Activated naive CD4-positive, alpha-beta T cell treated with anti-CD3 and anti-CD28 coated beads, Interleukin-2, amount 50 U/mL, for 72 hours (primary cell): ENCODE results near the gene ACTR1B. TPM values are rescaled to one million over a fixed set of nuclear protein-coding genes. Genes with fewer than 3 reads are reported as not detected.
A peak's percentile ranks its signal among the peaks of the same experiment; 100 is the strongest.
"Not testable (repeated sequence)": the region's sequence is repeated elsewhere in the genome, so short reads cannot be mapped to it uniquely, and the experiment has no call there.

Experiments used
- ATAC-seq, 2 donors: fragments of 150-1000 bp; cut with Tn5 transposase; 2 replicates each; pipeline ENCODE4 v1.10.0; 2021; ENCODE audit warnings: mild to moderate bottlenecking in 2 of 2, moderate library complexity in 2 of 2
- DNase-seq, 2 donors: peaks; one replicate each; pipeline ENCODE4 v3.0.0; 2021 to 2022; ENCODE audit warnings: low spot score in 2 of 2
- H3K27ac Mint-ChIP-seq, 2 donors: one replicate each; pipeline ENCODE4 v1.8.0; 2022; ENCODE audit warnings: mild to moderate bottlenecking in 2 of 2, mixed read lengths in 2 of 2
- H3K36me3 Mint-ChIP-seq, 2 donors: one replicate each; pipeline ENCODE4 v1.8.0; 2022; ENCODE audit warnings: mixed read lengths in 2 of 2
- H3K9me3 Mint-ChIP-seq, 2 donors: one replicate each; pipeline ENCODE4 v1.8.0; 2022; ENCODE audit warnings: mixed read lengths in 2 of 2
- total RNA-seq, 2 donors: library from RNA; stranded (reverse); gene quantifications; one replicate each; pipeline ENCODE4 v1.2.3, GENCODE V29; 2022

The ACTR1B gene
- total RNA-seq, 2 donors from 2014 or later, result 77.0 to 124 TPM

DNA sequence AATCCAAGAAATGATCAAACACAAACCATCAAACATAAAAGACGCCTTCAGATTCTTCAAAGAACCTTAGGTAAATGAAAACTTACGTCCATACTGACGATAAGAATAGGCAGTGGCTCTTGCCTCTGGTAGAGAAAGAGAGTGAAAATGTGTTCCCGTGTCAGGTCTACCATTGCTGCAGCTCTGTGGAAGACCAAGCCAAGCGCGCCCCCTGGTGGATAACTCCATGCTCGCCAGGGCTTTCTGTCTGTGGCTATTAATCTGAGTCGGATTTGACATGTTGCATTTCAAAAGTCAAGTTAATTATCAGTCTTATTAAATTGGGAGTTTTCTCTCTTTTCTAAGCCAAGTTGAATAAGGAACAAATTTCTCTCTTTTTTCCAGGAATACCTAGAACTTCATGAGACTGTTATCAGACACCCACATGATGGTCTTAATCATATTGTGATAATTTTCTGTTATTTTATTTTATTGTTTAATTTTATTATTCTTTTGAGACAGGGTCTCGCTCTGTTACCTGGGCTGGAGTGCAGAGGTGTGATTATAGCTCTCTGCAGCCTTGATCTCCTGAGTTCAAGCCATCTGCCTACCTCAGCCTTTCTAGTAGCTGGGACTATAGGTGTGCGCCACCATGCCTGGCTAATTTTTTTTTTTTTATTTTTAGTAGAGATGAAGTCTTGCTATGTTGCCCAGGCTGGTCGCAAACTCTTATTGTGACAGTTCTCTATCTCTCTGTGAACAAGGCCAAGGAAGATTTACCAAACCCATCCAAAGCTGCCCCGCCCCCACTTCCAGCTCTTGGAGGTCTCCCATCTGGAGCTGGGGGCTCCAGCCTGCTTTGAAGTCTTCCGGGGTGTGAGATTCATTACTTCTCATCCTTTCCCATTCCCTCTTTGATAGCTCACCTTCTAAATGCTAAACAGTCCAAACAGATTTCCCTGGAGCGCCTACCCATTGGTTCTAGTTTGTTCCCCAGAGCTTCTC is 33.7 kb upstream of the ACTR1B start:
- ATAC-seq, result peak; percentile 94 to 99
- Mint-ChIP-seq H3K36me3 (no peaks in the 10 kb centered on the region), H3K9me3 (no peaks in the 10 kb centered on the region), H3K27ac (peak overlapping the region in 1 of 2 donors; percentile 63)
- peak; percentile 85 to 95 for DNase-seq

DNA sequence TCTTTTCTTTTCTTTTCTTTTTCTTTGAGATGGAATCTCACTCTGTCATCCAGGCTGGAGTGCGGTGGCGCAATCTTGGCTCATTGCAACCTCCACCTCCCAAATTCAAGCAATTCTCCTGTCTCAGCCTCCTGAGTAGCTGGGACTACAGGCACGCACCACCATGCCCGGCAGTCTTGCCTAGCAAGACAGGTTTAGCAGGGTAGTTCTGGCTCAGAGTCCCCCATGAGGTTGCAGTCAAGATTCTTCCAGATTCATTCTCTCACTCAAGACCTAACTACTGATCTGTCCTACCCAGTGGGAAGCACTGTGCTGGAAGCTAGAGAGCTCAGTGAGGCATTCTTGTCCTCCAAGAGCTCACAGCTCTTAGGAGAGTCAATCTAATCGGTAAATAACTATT is 31.9 kb upstream of the ACTR1B start:
- no peak for DNase-seq
- no peaks in the 10 kb centered on the region for H3K9me3 Mint-ChIP-seq
- H3K27ac Mint-ChIP-seq, result peak overlapping the region in 1 of 2 donors; percentile 5
- ATAC-seq, result no peak
- no peaks in the 10 kb centered on the region for H3K36me3 Mint-ChIP-seq

DNA sequence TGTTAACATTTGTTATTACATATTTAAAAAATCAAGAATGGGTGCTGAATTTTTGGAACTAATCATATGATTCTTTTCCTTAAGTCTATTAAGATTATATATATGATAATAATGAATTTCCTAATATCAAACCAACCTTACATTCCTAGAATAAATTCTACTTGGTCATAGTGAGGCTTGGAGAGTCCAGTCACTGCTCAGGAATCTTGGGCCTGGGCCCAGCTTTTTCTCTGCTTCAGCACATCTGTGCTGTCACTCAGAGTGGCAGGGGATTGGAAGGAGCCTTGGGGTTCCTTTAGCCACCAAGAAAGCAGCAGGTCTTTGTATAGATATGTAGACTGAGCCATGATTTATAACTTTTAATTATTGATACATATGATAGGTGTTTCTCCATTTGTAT is 29.6 kb upstream of the ACTR1B start:
- no peak for DNase-seq
- Mint-ChIP-seq H3K27ac (no peak overlapping the region), H3K36me3 (no peaks in the 10 kb centered on the region), H3K9me3 (no peaks in the 10 kb centered on the region)
- ATAC-seq, result no peak

DNA sequence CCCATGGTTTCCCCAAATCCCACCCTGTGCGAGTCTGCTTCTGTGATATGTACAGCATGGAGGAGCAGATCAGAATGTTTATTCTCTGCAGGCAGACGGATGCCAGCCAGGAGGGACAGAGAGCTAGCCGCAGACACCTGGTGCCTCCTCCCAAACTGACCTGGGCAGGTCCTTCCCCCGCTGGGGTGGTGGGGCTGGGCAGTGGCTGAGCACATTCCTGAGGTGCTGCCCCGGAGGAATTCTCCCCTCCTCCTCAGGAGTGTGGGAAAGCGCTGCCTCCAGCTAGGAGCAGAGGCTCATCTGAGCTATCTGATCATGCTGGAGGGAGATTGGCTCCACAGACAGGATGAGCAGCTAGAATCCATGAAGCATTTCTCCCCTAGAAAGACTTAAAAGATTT is 27.3 kb upstream of the ACTR1B start:
- no peak overlapping the region for H3K27ac Mint-ChIP-seq
- ATAC-seq, result no peak
- no peak for DNase-seq
- no peaks in the 10 kb centered on the region for H3K9me3 Mint-ChIP-seq
- no peaks in the 10 kb centered on the region for H3K36me3 Mint-ChIP-seq

DNA sequence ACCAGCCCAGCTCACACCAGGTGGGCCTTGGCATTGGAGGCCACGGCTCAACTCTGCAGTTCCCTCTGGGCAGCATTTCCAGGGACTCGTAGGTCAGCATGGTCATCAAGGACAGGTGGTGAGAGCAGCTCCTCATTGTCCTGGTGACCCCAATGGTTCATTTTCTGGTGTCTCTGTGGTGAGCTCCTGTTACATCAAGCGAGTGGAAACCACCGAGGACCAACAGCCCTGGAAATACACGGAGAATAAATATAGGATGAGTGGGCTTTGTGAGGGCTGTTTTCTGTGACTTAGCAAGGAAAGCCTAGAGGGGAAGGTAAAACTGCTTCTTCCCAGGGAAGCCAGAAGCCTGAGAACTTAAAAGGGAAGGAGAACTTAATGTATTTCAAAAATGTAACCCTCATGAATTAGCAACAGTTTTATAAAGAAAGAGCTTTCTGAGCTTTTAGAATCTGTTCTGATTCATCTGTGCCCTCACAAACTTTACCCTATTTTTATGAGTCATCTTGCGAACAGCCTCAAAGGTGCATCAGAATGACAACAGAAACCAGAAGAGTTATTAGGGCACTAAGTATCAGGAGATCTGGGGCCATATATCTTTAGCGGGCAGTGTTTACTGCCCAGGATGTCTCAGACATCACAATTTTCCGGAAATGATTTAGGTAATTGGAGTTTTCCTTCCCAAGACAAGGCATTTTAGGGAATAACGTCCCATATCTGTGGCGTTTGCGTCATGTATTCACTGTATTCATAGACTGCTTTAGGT is 24.4 kb upstream of the ACTR1B start:
- H3K27ac Mint-ChIP-seq, result peak overlapping the region; percentile 40 to 79
- H3K36me3 Mint-ChIP-seq, result no peaks in the 10 kb centered on the region
- ATAC-seq, result peak; percentile 86 to 93
- peak in 1 of 2 donors; percentile 42 for DNase-seq
- H3K9me3 Mint-ChIP-seq, result no peaks in the 10 kb centered on the region

DNA sequence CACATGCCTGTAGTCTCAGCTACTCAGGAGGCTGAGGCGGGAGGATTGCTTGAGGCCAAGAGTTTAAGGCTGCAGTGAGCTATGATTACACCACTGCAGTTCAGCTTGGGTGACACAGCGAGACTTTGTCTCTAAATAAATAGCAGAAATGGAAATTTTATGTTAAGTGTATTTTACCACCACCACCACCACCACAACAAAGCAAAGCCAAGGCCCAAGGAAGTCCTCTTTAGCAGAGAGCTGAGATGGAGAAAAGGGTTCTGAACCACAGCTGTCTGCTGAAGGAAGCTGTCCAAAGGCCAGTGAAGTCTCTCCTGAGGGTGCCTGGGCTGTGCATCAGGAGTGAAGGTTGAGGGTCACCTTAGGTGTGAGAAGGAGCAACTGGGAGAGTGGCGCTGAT is 23.4 kb upstream of the ACTR1B start:
- peak overlapping the region in 1 of 2 donors; percentile 36 for H3K27ac Mint-ChIP-seq
- H3K36me3 Mint-ChIP-seq, H3K9me3 Mint-ChIP-seq, DNase-seq: not testable (repeated sequence)
- ATAC-seq, result peak; percentile 36 to 50

DNA sequence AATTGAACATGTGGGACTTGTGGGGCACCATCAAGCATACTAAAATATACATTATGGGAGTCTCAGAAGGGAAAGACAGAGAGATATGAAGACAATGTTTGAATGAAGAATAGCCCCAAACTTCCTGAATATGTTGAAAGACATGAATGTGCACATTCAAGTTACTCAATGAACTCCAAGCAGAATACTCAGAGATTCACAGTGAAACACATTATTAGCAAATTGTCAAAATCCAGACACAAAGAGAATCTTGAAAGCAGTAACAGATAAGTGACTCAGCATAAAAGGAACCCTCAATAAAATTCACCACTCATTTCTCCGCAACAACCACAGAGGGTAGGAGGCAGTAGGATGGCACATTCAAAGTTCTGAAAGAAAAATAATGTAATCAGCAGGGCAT is 14.5 kb upstream of the ACTR1B start:
- Mint-ChIP-seq H3K9me3 (no peaks in the 10 kb centered on the region), H3K27ac (no peak overlapping the region), H3K36me3 (peaks cover 0 to 4% of the 10 kb centered on the region in 2 donors)
- DNase-seq, result no peak
- no peak for ATAC-seq

DNA sequence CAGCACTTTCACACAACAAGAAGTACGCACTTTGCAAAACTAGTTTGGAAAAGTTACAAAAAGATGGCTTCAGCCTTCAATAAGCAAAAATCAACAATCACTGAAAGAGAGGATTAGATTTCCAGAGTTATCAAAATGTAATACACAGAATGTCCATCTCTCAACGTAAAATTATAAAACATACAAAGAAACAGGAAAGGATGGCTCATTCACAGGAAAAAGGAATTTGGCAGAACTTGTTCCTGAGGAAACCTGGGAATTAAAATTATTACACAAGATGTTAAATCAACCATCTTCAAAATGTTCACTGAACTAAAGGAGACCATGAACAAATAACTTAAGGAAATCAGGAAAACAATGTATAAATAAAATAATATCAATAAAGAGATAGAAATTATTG is 13.6 kb upstream of the ACTR1B start:
- ATAC-seq (no peak), DNase-seq (no peak)
- H3K9me3 Mint-ChIP-seq, result no peaks in the 10 kb centered on the region
- H3K36me3 Mint-ChIP-seq, result peaks cover 0 to 4% of the 10 kb centered on the region in 2 donors
- H3K27ac Mint-ChIP-seq, result no peak overlapping the region

DNA sequence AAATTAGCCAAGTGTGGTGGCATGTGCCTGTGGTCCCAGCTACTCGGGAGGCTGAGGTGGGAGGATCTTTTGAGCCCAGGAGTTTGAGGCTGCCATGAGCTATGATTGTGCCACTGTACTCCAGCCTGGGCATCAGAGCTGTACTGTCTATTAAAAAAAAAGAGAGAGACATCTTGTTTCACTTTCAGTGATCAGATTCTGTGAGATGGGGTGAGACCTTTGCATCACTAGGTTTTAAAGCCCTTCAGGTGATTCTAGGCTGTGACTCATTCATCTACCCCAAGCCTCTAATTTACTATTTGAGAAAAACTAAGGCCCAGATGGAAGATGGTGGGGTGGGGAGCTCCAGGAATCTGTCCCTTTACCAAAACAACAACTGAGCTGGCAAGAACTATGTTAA is 12.8 kb upstream of the ACTR1B start:
- ATAC-seq (peak; percentile 40 to 78), DNase-seq (no peak)
- Mint-ChIP-seq H3K9me3 (no peaks in the 10 kb centered on the region), H3K36me3 (peaks cover 0 to 4% of the 10 kb centered on the region in 2 donors), H3K27ac (peak overlapping the region in 1 of 2 donors; percentile 46)

DNA sequence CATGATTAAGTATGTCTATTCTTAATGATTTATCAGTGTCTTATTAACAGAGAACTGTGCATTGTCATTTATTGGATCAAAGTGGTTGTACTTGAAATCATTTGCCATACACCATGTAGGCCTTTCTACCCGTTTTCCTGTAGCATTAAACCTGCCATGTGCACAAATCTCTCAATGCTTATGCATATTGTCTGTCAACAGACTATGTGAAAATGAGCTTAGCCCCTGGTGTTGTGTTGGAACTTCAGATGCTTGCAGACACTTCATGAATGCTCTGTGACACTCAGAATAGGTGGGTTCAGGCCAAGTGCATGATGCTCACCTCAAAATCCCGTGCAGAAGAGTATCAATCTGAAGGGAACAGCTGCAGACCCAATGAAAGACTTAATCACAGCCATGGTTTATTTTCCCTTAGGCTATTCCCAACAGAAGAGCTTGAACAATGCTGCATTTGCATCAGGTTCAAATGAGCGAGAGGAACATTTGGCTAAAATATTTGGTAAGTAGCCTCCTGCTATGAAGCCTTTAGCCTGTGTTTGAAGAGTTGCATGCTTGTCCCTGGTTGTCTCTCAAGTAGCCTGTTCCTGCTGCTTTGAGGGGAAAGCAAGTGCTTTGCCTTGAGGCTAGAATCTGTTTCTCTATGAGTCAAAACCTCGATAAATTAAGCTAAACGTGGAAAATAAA is 11.7 kb upstream of the ACTR1B start:
- no peak for DNase-seq
- ATAC-seq, result no peak
- H3K36me3 Mint-ChIP-seq, result peaks cover 0 to 4% of the 10 kb centered on the region in 2 donors
- H3K27ac Mint-ChIP-seq, result no peak overlapping the region
- no peaks in the 10 kb centered on the region for H3K9me3 Mint-ChIP-seq

DNA sequence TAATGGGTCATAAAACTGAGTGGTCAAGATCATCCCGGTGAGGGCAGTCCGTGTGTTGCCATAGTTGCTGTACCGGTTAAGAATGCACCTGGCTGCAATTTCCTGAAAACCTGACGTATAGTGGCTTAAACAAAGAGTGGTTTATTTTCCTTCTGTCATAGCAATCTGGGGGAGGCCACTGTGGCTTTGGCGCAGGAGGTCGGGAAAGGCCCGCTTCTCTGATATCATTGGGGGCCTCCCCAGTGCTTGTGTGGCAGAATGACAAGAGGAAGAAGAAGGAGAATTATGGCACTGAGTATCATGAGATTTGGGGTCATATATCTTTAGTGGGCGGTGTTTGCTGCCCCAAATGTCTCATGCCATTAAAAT is 10.1 kb upstream of the ACTR1B start:
- DNase-seq, result peak in 1 of 2 donors; percentile 66
- Mint-ChIP-seq H3K9me3 (no peaks in the 10 kb centered on the region), H3K27ac (peak overlapping the region; percentile 52 to 96), H3K36me3 (peaks cover 0 to 4% of the 10 kb centered on the region in 2 donors)
- peak; percentile 59 to 78 for ATAC-seq

DNA sequence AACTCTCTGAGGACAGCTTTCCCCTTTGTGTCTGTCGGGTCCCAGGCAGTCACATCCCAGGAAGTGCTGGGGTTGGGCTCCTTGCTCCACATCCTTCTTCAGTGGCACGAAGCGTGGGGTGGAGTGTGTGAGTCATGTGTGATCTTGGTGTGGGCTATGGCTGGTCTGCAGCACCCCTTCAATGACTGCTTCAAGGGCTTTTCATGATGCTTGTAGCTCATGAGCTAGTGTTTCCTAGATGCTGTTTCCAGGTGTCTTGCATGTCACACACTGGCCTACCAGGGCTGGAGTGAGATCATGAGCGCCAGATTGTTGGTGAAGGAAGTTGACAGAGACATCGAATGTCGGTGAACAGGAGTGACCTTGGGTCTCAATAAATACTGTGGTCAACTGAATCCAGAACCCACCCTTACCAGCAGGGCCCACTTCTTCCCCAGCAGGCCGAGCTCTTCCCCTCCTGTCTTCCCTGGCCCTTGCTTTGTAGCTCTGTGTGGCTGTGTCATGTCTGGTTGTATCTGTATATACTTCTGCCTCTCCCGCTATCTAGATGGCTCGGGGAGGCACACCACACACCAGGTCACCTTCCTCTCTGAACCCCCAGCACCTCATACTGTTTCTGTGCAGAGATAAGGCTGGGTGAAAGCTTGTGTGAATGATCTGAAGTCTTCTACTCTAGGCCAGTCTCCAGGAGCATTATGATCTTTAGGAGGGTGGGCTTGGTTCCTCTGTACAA is 9.5 kb upstream of the ACTR1B start:
- Mint-ChIP-seq H3K36me3 (peaks cover 0 to 4% of the 10 kb centered on the region in 2 donors), H3K9me3 (no peaks in the 10 kb centered on the region), H3K27ac (peak overlapping the region; percentile 52 to 96)
- DNase-seq (peak in 1 of 2 donors; percentile 67), ATAC-seq (peak; percentile 79 to 82)

DNA sequence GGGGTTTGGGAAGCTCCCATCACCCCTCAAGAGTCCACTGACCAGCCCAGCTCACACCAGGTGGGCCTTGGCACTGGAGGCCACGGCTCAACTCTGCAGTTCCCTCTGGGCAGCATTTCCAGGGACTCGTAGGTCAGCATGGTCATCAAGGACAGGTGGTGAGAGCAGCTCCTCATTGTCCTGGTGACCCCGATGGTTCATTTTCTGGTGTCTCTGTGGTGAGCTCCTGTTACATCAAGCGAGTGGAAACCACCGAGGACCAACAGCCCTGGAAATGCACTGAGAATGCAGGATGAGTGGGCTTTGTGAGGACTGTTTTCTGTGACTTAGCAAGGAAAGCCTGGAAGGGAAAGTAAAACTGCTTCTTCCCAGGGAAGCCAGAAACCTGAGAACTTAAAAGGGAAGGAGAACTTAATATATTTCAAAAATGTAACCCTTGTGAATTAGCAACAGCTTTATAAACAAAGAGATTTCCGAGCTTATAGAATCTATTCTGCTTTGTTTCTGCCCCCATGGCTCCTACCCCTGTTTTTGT is 8.8 kb upstream of the ACTR1B start:
- not testable (repeated sequence) for H3K36me3 Mint-ChIP-seq, DNase-seq, ATAC-seq, H3K9me3 Mint-ChIP-seq
- H3K27ac Mint-ChIP-seq, result peak overlapping the region; percentile 52 to 96

DNA sequence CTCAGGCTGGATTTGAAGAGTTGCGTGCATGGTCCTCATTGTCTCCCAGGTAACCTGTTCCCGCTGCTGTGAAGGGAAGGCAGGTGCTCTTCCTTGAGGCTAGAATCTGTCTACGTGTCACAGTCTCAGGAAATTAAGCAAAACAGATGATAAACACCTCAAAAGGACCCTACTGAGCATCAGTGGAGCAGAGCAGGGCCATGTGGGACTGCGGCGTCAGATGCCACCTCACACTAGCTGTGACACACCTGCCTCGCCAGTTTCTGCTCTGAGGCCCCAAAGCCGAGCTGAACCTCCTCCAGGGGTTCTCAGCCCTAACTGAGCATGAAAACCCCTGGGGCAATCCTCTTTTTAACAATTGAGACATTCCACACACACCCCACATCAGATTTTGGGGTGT is 7.7 kb upstream of the ACTR1B start:
- DNase-seq, result no peak
- ATAC-seq, result no peak
- H3K9me3 Mint-ChIP-seq, result no peaks in the 10 kb centered on the region
- H3K27ac Mint-ChIP-seq, result no peak overlapping the region
- H3K36me3 Mint-ChIP-seq, result peaks cover 0 to 4% of the 10 kb centered on the region in 2 donors

DNA sequence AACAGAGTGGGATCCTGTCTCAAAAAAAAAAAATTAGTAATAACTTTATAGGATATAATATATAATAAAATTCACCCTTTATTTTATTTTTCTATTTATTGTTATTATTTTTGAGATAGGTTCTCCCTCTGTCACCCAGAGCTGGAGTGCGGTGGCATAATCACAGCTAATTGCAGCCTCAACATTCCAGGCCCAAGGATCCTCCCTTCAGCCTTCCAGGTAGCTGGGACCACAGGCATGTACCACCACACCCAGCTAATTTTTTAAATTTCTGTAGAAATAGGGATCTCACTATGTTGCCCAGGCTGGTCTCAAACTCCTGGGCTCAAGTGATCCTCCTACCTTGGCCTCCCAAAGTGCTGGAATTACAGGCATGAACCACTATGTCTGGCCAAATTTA is 6.6 kb upstream of the ACTR1B start:
- DNase-seq (no peak), ATAC-seq (no peak)
- Mint-ChIP-seq H3K36me3 (peaks cover 0 to 4% of the 10 kb centered on the region in 2 donors), H3K9me3 (no peaks in the 10 kb centered on the region), H3K27ac (no peak overlapping the region)

DNA sequence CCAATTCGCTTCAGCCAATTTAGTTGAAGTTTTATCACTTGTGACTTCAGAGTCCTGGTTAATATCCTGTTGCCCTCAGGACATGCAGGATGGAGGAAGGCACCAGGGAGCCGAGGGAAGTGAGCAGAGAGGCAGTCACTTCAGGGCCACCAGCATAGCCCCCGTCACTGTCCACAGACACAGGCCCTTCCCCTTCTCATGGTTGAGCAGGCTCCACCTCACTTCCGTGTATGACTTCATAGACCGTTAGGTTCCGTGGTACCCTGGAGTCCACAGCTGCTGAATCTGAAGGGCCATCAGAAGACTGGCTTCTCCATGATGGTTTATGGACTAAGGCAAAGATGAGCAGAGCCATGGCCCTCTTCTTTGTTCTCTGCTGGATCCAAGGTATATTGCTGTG is 5.6 kb upstream of the ACTR1B start, which contains the start of gene C2orf92:
C2orf92 (plus strand) TSS at position 266 of the 400 bp plus-strand sequence; CDS start at position 342, 76 bp downstream.
- Mint-ChIP-seq H3K9me3 (no peaks in the 10 kb centered on the region), H3K27ac (no peak within 1 kb of the TSS), H3K36me3 (peaks cover 0 to 4% of the 10 kb centered on the region in 2 donors)
- no peak for ATAC-seq
- no peak for DNase-seq
